ENCODE results near the gene MAML2.

DNA sequence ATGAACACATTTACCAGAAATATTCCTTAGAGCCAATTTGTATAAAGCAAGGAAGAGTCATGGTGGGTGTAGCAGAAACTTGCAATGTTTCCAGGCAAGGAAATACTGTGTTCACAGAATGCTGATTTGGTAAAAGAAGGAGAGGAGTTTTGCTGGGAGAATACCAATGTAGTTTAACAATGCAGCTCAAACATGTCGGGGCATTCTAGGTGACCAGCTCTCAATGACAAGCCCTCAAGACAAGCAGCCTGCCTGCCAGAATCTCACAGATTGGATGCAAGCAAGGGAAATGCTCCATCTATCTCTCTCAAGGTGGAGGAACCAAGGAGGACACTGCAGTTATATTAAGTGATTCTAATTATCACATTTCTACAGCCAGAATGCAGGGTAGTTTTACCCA is 190.4 kb downstream of the MAML2 start:
- TF ChIP-seq CTCF (conservative IDR thresholded peaks at IDR 0.05): no peak
- no peak for TF ChIP-seq ZFX (IDR thresholded peaks at IDR 0.05)

Data from C4-2B (cell line).